A673 (cell line): ENCODE measurements around the gene IGF2R. TPM values are rescaled to one million over a fixed set of nuclear protein-coding genes. Genes with fewer than 3 reads are reported as not detected.

Experiments used
- BruUV-seq: library from RNA; stranded (reverse); fragments of 400-500 nt; replicated peaks from 2 replicates; lab custom pipeline; 2021; lab: Mats Ljungman, UMichigan
- CTCF ChIA-PET: fragments of 300-600 bp; sonication (Branson Sonifier 250); formaldehyde crosslinking; loops from one replicate; lab custom pipeline; 2022; ENCODE audit warnings: antibody characterized with exemption; lab: Charles Lee
- POLR2A ChIA-PET: fragments of 300-600 bp; sonication (Branson Sonifier 250); formaldehyde crosslinking; loops from one replicate; lab custom pipeline; 2022; ENCODE audit warnings: antibody characterized with exemption; ENCODE audit not compliant: low non-redundant PET; lab: Charles Lee
- DNase-seq: peaks from one replicate; pipeline ENCODE4 v3.0.0-alpha.2; 2015; ENCODE audit warnings: low spot score
- H3K27ac ChIP-seq: fragments of 200-600 bp; sonication (generic); 2 replicates; pipeline ENCODE4 v1.5.1; 2016; ENCODE audit warnings: mixed run types, low read depth, mild to moderate bottlenecking, mixed read lengths, antibody characterized with exemption, low read length; ENCODE audit not compliant: poor library complexity, severe bottlenecking
- H3K27me3 ChIP-seq: fragments of 200-600 bp; sonication (generic); replicated peaks from 2 replicates; pipeline ENCODE4 v1.6.1; 2017; ENCODE audit warnings: mixed run types, low read depth, mild to moderate bottlenecking, mixed read lengths, antibody characterized with exemption, low read length; ENCODE audit not compliant: insufficient read depth, poor library complexity
- H3K36me3 ChIP-seq: fragments of 200-600 bp; sonication (generic); 2 replicates; pipeline ENCODE4 v1.6.1; 2016; ENCODE audit warnings: mixed run types, mild to moderate bottlenecking, mixed read lengths, antibody characterized with exemption, low read length; ENCODE audit not compliant: insufficient read depth, poor library complexity, severe bottlenecking
- H3K4me1 ChIP-seq: fragments of 200-600 bp; sonication (generic); 2 replicates; pipeline ENCODE4 v1.6.1; 2017; ENCODE audit warnings: mixed run types, mild to moderate bottlenecking, mixed read lengths, antibody characterized with exemption, low read length; ENCODE audit not compliant: insufficient read depth, poor library complexity, severe bottlenecking
- H3K4me3 ChIP-seq: fragments of 200-600 bp; sonication (generic); 2 replicates; pipeline ENCODE4 v1.5.1; 2016; ENCODE audit warnings: low read depth, mixed run types, mild to moderate bottlenecking, mixed read lengths, low read length; ENCODE audit not compliant: poor library complexity, severe bottlenecking
- H3K9me3 ChIP-seq: fragments of 200-600 bp; sonication (generic); 2 replicates; pipeline ENCODE4 v1.6.1; 2016; ENCODE audit warnings: mixed run types, low read depth, mild to moderate bottlenecking, mixed read lengths, antibody characterized with exemption, low read length; ENCODE audit not compliant: poor library complexity, severe bottlenecking
- EZH2 ChIP-seq: fragments of 200-600 bp; sonication (generic); IDR thresholded peaks from 2 replicates; pipeline ENCODE4 v1.6.1; 2017; ENCODE audit warnings: borderline replicate concordance, low read depth, mild to moderate bottlenecking, mixed read lengths, antibody characterized with exemption, low read length; ENCODE audit not compliant: poor library complexity, severe bottlenecking
- intact Hi-C: fragments of 100-400 bp; cut with micrococcal nuclease; formaldehyde crosslinking; loops from one replicate; pipeline ENCODE4 v1.10.0; 2022; ENCODE audit not compliant: unreplicated experiment
- total RNA-seq: library from RNA; stranded (reverse); gene quantifications from 2 replicates; pipeline ENCODE4 v1.2.3, GENCODE V29; 2021
- TF ChIP-seq, protein P1 (sequence below): fragments of 300-800, 200-600 bp; sonication (generic); conservative IDR thresholded peaks from 2 replicates; pipeline ENCODE4 v1.5.1; 2017; ENCODE audit warnings: low read depth, mild to moderate bottlenecking, antibody characterized with exemption, low read length, moderate library complexity, mixed read lengths

The IGF2R gene
- total RNA-seq, 1 experiment from 2014 or later, result 67.4 TPM

DNA sequence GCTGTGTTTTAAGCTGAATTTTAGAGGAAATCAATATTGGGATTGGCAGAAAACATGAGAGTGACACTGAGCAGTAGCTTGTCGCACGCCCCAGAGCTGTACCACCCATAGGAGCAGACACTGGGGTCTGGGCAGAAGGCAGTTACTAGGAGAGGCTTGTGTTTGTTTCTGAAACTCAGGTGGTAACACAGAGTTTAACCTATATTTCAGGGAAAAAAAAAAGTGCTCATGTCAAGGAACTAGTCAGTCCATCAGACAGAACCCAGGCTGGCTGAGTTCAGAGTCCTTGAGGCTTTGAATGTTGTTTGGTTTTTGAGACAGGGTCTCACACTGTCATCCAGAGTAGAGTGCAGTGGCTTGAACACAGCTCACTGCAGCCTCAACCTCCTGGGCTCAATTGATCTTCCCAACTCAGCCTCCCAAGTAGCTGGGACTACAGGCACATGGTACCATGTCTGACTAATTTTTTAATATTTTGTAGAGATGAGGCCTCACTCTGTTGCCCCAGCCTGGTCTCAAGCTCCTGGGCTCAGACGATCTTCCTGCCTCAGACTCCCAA is 159.3 kb downstream of the IGF2R start:
- no peak overlapping the region for H3K27ac ChIP-seq
- ChIA-PET POLR2A (no interaction called here), CTCF (interaction anchor here (0.6 kb wide), 1 partner anchor 474 kb away, joined by 4 read pairs; no protein-coding TSS in a partner anchor)
- no TSS peak for BruUV-seq
- H3K36me3 ChIP-seq, result no peaks in the 10 kb centered on the region
- H3K4me1 ChIP-seq, result no peaks in the 10 kb centered on the region
- TF ChIP-seq, protein P1, sequence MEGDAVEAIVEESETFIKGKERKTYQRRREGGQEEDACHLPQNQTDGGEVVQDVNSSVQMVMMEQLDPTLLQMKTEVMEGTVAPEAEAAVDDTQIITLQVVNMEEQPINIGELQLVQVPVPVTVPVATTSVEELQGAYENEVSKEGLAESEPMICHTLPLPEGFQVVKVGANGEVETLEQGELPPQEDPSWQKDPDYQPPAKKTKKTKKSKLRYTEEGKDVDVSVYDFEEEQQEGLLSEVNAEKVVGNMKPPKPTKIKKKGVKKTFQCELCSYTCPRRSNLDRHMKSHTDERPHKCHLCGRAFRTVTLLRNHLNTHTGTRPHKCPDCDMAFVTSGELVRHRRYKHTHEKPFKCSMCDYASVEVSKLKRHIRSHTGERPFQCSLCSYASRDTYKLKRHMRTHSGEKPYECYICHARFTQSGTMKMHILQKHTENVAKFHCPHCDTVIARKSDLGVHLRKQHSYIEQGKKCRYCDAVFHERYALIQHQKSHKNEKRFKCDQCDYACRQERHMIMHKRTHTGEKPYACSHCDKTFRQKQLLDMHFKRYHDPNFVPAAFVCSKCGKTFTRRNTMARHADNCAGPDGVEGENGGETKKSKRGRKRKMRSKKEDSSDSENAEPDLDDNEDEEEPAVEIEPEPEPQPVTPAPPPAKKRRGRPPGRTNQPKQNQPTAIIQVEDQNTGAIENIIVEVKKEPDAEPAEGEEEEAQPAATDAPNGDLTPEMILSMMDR, result no peak
- TF ChIP-seq EZH2, result no peak
- H3K27me3 ChIP-seq, result no peaks in the 10 kb centered on the region
- H3K9me3 ChIP-seq, result no peaks in the 10 kb centered on the region
- no peak overlapping the region for H3K4me3 ChIP-seq
- intact Hi-C loops, result no loop called here
- DNase-seq, result no peak

DNA sequence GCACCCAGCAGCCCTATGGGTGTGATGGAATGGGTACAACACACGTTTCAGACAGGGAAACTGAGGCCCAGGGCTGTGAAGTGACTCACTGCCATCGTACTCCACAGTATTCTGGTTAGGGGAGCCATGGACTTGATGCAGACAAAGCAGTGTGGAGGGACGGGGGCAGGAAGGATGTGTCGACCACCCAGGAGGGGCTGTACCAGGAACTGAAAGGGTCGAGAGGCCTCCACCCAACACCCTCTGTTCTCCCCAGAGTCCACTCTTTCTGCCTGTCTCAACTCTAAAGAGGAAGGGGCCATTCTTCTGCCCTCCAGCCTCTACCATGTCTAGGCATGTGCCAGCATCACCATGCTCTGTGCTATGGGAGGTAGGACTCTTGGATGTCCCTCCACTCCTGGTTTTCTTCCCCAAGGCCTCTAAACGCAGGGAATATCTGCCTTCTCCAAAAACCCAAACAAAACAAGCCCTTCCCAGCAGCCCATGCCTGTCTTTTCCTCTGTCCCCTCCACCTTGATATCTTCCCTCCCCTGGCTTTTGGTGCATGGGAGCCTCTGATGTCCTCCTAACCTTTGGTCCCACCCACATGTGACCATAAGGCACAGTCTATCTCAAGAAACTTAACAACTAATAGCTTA is 160.1 kb downstream of the IGF2R start:
- Histone ChIP-seq H3K27ac (no peak overlapping the region), H3K4me3 (no peak overlapping the region), H3K27me3 (no peaks in the 10 kb centered on the region), H3K36me3 (no peaks in the 10 kb centered on the region), H3K9me3 (no peaks in the 10 kb centered on the region), H3K4me1 (no peaks in the 10 kb centered on the region)
- TF ChIP-seq EZH2, result no peak
- TF ChIP-seq, protein P1, result no peak
- CTCF ChIA-PET, result no interaction called here
- intact Hi-C loops, result no loop called here
- BruUV-seq, result no TSS peak
- POLR2A ChIA-PET, result no interaction called here
- DNase-seq, result no peak

GRCh38 chr6:160129881-160130615 is 161.2 kb downstream of the IGF2R start:
- BruUV-seq, result no TSS peak
- Histone ChIP-seq H3K36me3 (no peaks in the 10 kb centered on the region), H3K27me3 (no peaks in the 10 kb centered on the region), H3K9me3 (no peaks in the 10 kb centered on the region), H3K4me1 (no peaks in the 10 kb centered on the region), H3K27ac (no peak overlapping the region), H3K4me3 (no peak overlapping the region)
- CTCF ChIA-PET, result no interaction called here
- POLR2A ChIA-PET, result no interaction called here
- no peak for DNase-seq
- intact Hi-C loops, result no loop called here
- TF ChIP-seq, protein P1, result no peak
- TF ChIP-seq EZH2, result no peak
